Measurements from ENCODE around the gene ST6GALNAC3. TPM values are rescaled to one million over a fixed set of nuclear protein-coding genes. Genes with fewer than 3 reads are reported as not detected.

Gene ST6GALNAC3
- polyA plus RNA-seq, 2 of the 4 experiments (the other 2 are of a cell fraction) = 1.1 to 1.2 TPM

GRCh38 chr1:76230842-76231281 is 156.3 kb downstream of the ST6GALNAC3 start (continued):
- TF ChIP-seq CTCF (IDR thresholded peaks at IDR 0.05) (no peak), JUN (IDR thresholded peaks at IDR 0.05) (no peak), MAX (IDR thresholded peaks at IDR 0.05) (no peak), KDM1A (IDR thresholded peaks at IDR 0.05; ENCODE audit: low read depth) (no peak), CHD2 (IDR thresholded peaks at IDR 0.05; ENCODE audit: low read length, partially characterized antibody) (no peak), RFX5 (IDR thresholded peaks at IDR 0.05) (no peak), RARB (CRISPR knock-in tag; IDR thresholded peaks at IDR 0.05) (no peak), PBX3 (IDR thresholded peaks at IDR 0.05) (no peak)

- Histone ChIP-seq H3K4me2 (no peak overlapping the region), H3K4me1 (no peaks in the 10 kb centered on the region), H3K27ac (no peak overlapping the region), H3K4me3 (no peak overlapping the region), H3K9me3 (no peaks in the 10 kb centered on the region)
- FAIRE-seq (no peak), DNase-seq (ENCODE audit: low read depth in 1 of 2, low spot score in 1 of 2) (no peak), ATAC-seq (no peak)
- CTCF ChIA-PET = no interaction called here
- POLR2A ChIA-PET = no interaction called here
- TF ChIP-seq SREBF2 (IDR thresholded peaks at IDR 0.05) = no peak
- TF ChIP-seq ZFP36 (IDR thresholded peaks at IDR 0.05; ENCODE audit: borderline replicate concordance, partially characterized antibody) = no peak
- no peak for TF ChIP-seq ZSCAN20 (CRISPR knock-in tag; IDR thresholded peaks at IDR 0.05)
- no peak for TF ChIP-seq NFE2L2 (conservative IDR thresholded peaks at IDR 0.05; ENCODE audit: low read length)
- TF ChIP-seq EP300 (IDR thresholded peaks at IDR 0.05) = no peak
- TF ChIP-seq ESRRA (IDR thresholded peaks at IDR 0.05; ENCODE audit: borderline replicate concordance, low read length) = no peak
- no peak for TF ChIP-seq MAFK (IDR thresholded peaks at IDR 0.05; ENCODE audit: partially characterized antibody)
- TF ChIP-seq CBX2 (IDR thresholded peaks at IDR 0.05; ENCODE audit: borderline replicate concordance, low read depth) = no peak
- TF ChIP-seq FOSL2 (IDR thresholded peaks at IDR 0.05) = no peak
- TF ChIP-seq FOSL2 (CRISPR knock-in tag; IDR thresholded peaks at IDR 0.05) = no peak
- no peak for TF ChIP-seq HOXB13 (CRISPR knock-in tag; IDR thresholded peaks at IDR 0.05; ENCODE audit: low read depth)
- no peak for TF ChIP-seq BCL3 (IDR thresholded peaks at IDR 0.05)
- no peak for TF ChIP-seq CHD4 (IDR thresholded peaks at IDR 0.05; ENCODE audit: borderline replicate concordance)
- no peak for TF ChIP-seq PBX3 (IDR thresholded peaks at IDR 0.05)
- TF ChIP-seq POLR2A (IDR thresholded peaks at IDR 0.05; ENCODE audit: low read length) = no peak
- TF ChIP-seq MYC (IDR thresholded peaks at IDR 0.05; ENCODE audit: borderline replicate concordance, low read length) = no peak
- no peak for TF ChIP-seq JUNB (IDR thresholded peaks at IDR 0.05)
- no peak for TF ChIP-seq RNF2 (IDR thresholded peaks at IDR 0.05; ENCODE audit: borderline replicate concordance, low read depth)
- no peak for TF ChIP-seq NPAS2 (CRISPR knock-in tag; IDR thresholded peaks at IDR 0.05; ENCODE audit: borderline replicate concordance)
- 26% methylated on average over 4 of the region's 4 CpGs for WGBS (ENCODE audit: missing lambda C conversion rate)
Observed at GRCh38 chr1:76231320-76231719, 156.8 kb downstream of the ST6GALNAC3 start.

All from A549 (cell line).